Neural cell (in vitro differentiated cells): ENCODE measurements around the gene KNOP1. TPM values are rescaled to one million over a fixed set of nuclear protein-coding genes. Genes with fewer than 3 reads are reported as not detected.

ENCODE experiments used
- H2AFZ ChIP-seq: fragments of 200-600, 300-800 bp; sonication (generic), shearing (Covaris generic); 2 replicates; pipeline ENCODE4 v1.6.0; 2014; ENCODE audit warnings: low read depth, mild to moderate bottlenecking, antibody characterized with exemption, low read length, moderate library complexity
- H3F3A ChIP-seq: fragments of 200-600 bp; shearing (Covaris generic); 2 replicates; pipeline ENCODE4 v1.6.1; 2016; ENCODE audit warnings: mild to moderate bottlenecking, moderate library complexity, mixed read lengths, antibody characterized with exemption, low read length; ENCODE audit not compliant: insufficient read depth, poor library complexity, severe bottlenecking
- H3K27ac ChIP-seq: fragments of 200-600, 300-800 bp; sonication (generic), shearing (Covaris generic); 2 replicates; pipeline ENCODE4 v1.5.1; 2014; ENCODE audit warnings: mild to moderate bottlenecking, low read length, moderate library complexity
- H3K27me3 ChIP-seq: fragments of 300-800, 200-600 bp; sonication (generic), shearing (Covaris generic); 2 replicates; pipeline ENCODE4 v1.6.0; 2014; ENCODE audit warnings: mild to moderate bottlenecking, low read depth, low read length, moderate library complexity; ENCODE audit not compliant: insufficient read depth
- H3K36me3 ChIP-seq: fragments of 300-800, 200-600 bp; sonication (generic), shearing (Covaris generic); 2 replicates; pipeline ENCODE4 v1.5.1; 2014; ENCODE audit warnings: mild to moderate bottlenecking, antibody characterized with exemption, low read length, moderate library complexity; ENCODE audit not compliant: insufficient read depth
- H3K4me2 ChIP-seq: fragments of 300-800, 200-600 bp; sonication (generic), shearing (Covaris generic); 2 replicates; pipeline ENCODE4 v1.6.0; 2014; ENCODE audit warnings: mild to moderate bottlenecking, low read length
- H3K4me3 ChIP-seq: fragments of 300-800, 200-600 bp; sonication (generic), shearing (Covaris generic); 2 replicates; pipeline ENCODE4 v1.5.1; 2014; ENCODE audit warnings: mild to moderate bottlenecking, low read length, moderate library complexity
- H3K79me2 ChIP-seq: fragments of 200-600 bp; shearing (Covaris generic); replicated peaks from 2 replicates; pipeline ENCODE4 v1.6.0; 2014; ENCODE audit warnings: mild to moderate bottlenecking, low read length, moderate library complexity; ENCODE audit not compliant: insufficient read depth
- H3K9ac ChIP-seq: fragments of 300-800, 200-600 bp; sonication (generic), shearing (Covaris generic); 2 replicates; pipeline ENCODE4 v1.6.1; 2016; ENCODE audit warnings: mild to moderate bottlenecking, low read length, mixed read lengths
- H3K9me2 ChIP-seq: fragments of 200-600 bp; shearing (Covaris generic); 2 replicates; pipeline ENCODE4 v1.6.1; 2016; ENCODE audit warnings: mild to moderate bottlenecking, low read length, mixed read lengths; ENCODE audit not compliant: insufficient read depth
- H3K9me3 ChIP-seq: fragments of 200-600, 300-800 bp; sonication (generic), shearing (Covaris generic); 2 replicates; pipeline ENCODE4 v1.6.1; 2016; ENCODE audit warnings: mild to moderate bottlenecking, mixed run types, low read length, moderate library complexity, mixed read lengths
- H4K20me1 ChIP-seq: fragments of 200-600 bp; shearing (Covaris generic); 2 replicates; pipeline ENCODE4 v1.6.1; 2016; ENCODE audit warnings: mild to moderate bottlenecking, mixed run types; ENCODE audit not compliant: insufficient read depth
- EP300 ChIP-seq: fragments of 450-650 bp; conservative IDR thresholded peaks from 2 replicates; pipeline ENCODE4 v1.6.1; 2014; ENCODE audit warnings: antibody characterized with exemption, mild to moderate bottlenecking, moderate library complexity; ENCODE audit not compliant: poor library complexity, severe bottlenecking
- MXI1 ChIP-seq: fragments of 450-650 bp; conservative IDR thresholded peaks from 2 replicates; pipeline ENCODE4 v1.6.1; 2014; ENCODE audit warnings: antibody characterized with exemption, mild to moderate bottlenecking; ENCODE audit not compliant: poor library complexity, severe bottlenecking
- POLR2AphosphoS5 ChIP-seq: IDR thresholded peaks from 2 replicates; pipeline ENCODE4 v1.6.1; 2012
- TAF1 ChIP-seq: IDR thresholded peaks from 2 replicates; pipeline ENCODE4 v1.6.1; 2012; ENCODE audit warnings: low read depth
- polyA plus RNA-seq: library from polyadenylated mRNA; depleted of rRNA; stranded (reverse); fragments of >200 nt; gene quantifications from 2 replicates; pipeline ENCODE4 v1.2.3, GENCODE V29; 2014
- TF ChIP-seq, protein P1 (sequence below): fragments of 450-650 bp; IDR thresholded peaks from 2 replicates; pipeline ENCODE4 v1.5.1; 2014; ENCODE audit warnings: antibody characterized with exemption, mild to moderate bottlenecking, moderate library complexity; ENCODE audit not compliant: poor library complexity, severe bottlenecking
- TF ChIP-seq, protein P2 (sequence below): IDR thresholded peaks from 2 replicates; pipeline ENCODE4 v1.6.1; 2012; ENCODE audit warnings: borderline replicate concordance

Gene KNOP1
- polyA plus RNA-seq, 1 donor from 2014 or later: 40.1 TPM

GRCh38 chr16:19683453-19684236 lies 34.4 kb downstream of the KNOP1 start:
- peaks cover 20% of the 10 kb centered on the region for H3K36me3 ChIP-seq
- no peak for TF ChIP-seq POLR2AphosphoS5
- TF ChIP-seq EP300: no peak
- TF ChIP-seq, protein P1, sequence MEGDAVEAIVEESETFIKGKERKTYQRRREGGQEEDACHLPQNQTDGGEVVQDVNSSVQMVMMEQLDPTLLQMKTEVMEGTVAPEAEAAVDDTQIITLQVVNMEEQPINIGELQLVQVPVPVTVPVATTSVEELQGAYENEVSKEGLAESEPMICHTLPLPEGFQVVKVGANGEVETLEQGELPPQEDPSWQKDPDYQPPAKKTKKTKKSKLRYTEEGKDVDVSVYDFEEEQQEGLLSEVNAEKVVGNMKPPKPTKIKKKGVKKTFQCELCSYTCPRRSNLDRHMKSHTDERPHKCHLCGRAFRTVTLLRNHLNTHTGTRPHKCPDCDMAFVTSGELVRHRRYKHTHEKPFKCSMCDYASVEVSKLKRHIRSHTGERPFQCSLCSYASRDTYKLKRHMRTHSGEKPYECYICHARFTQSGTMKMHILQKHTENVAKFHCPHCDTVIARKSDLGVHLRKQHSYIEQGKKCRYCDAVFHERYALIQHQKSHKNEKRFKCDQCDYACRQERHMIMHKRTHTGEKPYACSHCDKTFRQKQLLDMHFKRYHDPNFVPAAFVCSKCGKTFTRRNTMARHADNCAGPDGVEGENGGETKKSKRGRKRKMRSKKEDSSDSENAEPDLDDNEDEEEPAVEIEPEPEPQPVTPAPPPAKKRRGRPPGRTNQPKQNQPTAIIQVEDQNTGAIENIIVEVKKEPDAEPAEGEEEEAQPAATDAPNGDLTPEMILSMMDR: no peak
- TF ChIP-seq MXI1: no peak
- TF ChIP-seq, protein P2, sequence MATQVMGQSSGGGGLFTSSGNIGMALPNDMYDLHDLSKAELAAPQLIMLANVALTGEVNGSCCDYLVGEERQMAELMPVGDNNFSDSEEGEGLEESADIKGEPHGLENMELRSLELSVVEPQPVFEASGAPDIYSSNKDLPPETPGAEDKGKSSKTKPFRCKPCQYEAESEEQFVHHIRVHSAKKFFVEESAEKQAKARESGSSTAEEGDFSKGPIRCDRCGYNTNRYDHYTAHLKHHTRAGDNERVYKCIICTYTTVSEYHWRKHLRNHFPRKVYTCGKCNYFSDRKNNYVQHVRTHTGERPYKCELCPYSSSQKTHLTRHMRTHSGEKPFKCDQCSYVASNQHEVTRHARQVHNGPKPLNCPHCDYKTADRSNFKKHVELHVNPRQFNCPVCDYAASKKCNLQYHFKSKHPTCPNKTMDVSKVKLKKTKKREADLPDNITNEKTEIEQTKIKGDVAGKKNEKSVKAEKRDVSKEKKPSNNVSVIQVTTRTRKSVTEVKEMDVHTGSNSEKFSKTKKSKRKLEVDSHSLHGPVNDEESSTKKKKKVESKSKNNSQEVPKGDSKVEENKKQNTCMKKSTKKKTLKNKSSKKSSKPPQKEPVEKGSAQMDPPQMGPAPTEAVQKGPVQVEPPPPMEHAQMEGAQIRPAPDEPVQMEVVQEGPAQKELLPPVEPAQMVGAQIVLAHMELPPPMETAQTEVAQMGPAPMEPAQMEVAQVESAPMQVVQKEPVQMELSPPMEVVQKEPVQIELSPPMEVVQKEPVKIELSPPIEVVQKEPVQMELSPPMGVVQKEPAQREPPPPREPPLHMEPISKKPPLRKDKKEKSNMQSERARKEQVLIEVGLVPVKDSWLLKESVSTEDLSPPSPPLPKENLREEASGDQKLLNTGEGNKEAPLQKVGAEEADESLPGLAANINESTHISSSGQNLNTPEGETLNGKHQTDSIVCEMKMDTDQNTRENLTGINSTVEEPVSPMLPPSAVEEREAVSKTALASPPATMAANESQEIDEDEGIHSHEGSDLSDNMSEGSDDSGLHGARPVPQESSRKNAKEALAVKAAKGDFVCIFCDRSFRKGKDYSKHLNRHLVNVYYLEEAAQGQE: no peak
- no peak overlapping the region for H3K4me3 ChIP-seq
- H3K9me2 ChIP-seq: no peaks in the 10 kb centered on the region
- H3K27ac ChIP-seq: no peak overlapping the region
- H3K79me2 ChIP-seq: no peaks in the 10 kb centered on the region
- H3K9me3 ChIP-seq: no peaks in the 10 kb centered on the region
- H3K27me3 ChIP-seq: no peaks in the 10 kb centered on the region
- H2AFZ ChIP-seq: no peak overlapping the region
- no peaks in the 10 kb centered on the region for H4K20me1 ChIP-seq
- no peak overlapping the region for H3K4me2 ChIP-seq
- H3F3A ChIP-seq: no peaks in the 10 kb centered on the region
- no peak overlapping the region for H3K9ac ChIP-seq

- Histone ChIP-seq H3K4me2 (no peak overlapping the region), H3K9ac (no peak overlapping the region), H3K79me2 (no peaks in the 10 kb centered on the region), H3F3A (no peaks in the 10 kb centered on the region), H2AFZ (no peak overlapping the region), H3K4me3 (no peak overlapping the region), H3K9me3 (no peaks in the 10 kb centered on the region), H3K9me2 (no peaks in the 10 kb centered on the region), H3K36me3 (peaks cover 20% of the 10 kb centered on the region), H4K20me1 (no peaks in the 10 kb centered on the region), H3K27me3 (no peaks in the 10 kb centered on the region), H3K27ac (no peak overlapping the region)
- TF ChIP-seq MXI1 (no peak), TAF1 (no peak)
- TF ChIP-seq, protein P1: no peak
Measured at GRCh38 chr16:19681637-19682036, 36.4 kb downstream of the KNOP1 start.
